Middle frontal gyrus (tissue), 1 donor: ENCODE results near the gene NAA10.

ENCODE experiments used
- DNase-seq: peaks from one replicate; pipeline ENCODE4 v3.0.0-alpha.2; 2015; ENCODE audit warnings: low spot score; ENCODE audit errors: extremely low spot score

Gene NAA10

DNA sequence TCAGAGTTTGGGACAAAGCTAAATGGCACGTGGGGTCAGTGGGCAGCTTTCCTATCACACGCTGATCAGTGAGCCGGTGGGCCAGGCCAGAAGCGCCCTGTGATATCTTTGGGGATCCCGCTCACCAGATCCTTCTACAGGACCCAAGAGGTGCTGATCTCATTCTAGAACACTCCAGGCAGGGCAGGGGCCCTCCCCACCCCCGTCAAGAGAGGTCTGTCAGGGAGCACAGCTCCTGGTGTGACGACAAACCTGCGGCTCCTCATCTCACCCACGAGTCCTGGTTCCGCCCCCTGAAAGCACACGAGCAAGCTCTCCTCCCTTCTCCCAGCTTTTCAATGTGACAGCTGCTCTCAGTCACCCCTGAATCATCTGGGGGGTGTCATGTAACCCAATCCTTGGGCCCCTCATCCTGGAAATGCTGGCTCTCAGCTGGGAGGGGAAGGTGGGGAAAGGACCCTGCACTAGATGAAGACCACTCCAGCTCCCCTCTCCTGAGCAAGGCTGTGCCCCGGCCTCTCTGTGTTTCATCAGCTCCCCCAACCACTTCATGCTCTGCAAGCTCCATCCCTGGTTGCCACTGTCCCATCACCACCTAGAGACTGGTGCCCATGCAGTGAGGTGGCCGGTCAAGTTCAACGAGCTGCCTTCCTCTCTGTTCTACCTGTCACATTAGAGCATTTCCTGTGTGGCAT is 32.2 kb upstream of the NAA10 start:
- no peak for DNase-seq

DNA sequence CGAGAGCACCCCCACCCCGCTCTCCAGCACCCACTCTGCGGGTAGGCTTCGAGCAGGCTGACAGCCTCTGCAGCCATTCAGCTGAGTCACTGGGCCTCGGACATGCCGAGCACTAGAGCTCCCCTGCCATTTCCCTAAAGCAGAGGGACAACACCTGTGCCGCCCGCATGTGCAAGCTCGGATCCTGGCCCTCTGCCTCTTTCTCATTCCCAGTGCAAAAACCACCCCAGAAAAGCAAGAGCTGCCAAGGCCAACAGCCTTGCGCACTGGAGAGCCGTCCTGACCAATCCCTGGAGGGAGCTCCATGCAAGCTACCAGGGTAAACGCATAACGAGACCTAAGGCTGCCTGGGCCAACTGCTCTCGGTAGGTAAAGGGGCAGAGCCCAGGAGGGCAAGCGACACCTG is 31.4 kb upstream of the NAA10 start:
- no peak for DNase-seq

DNA sequence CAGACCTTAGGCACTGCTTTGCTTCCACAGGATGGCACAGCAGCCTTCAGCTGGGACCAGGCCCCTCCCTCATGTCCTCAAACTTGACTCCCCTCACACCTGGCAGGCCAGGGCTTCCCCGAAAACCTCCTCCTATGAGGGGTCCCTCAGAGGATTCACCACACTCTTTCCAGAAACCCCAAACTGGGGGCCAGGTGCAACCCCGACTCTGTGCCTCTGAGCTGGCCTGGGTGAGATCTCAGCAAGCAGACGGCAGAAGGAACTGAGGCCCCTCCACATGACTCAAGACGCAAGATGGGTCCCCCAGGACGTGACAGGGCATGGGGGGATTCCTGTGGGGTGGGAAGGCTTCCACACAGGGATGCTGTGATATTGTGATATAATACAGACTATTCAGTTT is 30.6 kb upstream of the NAA10 start:
- DNase-seq, result no peak

DNA sequence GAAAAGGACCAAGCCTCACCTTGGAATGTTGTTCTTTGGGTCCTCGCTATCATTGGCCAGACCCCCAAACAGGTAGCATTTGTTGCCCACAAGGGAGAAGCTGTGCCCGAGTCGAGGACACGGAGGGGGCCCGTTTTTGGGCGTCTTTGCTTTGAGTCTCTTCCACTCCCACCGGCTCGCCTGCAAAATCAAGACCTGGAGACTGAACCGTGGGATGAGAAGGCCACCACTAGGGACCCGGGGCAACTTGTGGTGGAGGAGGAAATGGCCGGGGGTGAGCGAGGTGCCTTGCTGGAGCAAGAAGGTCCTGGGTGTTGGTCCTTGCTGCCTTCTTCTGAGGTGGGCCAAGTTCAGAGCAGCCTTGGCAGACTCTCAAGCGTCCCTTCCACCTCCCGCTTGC is 29.3 kb upstream of the NAA10 start:
- no peak for DNase-seq

DNA sequence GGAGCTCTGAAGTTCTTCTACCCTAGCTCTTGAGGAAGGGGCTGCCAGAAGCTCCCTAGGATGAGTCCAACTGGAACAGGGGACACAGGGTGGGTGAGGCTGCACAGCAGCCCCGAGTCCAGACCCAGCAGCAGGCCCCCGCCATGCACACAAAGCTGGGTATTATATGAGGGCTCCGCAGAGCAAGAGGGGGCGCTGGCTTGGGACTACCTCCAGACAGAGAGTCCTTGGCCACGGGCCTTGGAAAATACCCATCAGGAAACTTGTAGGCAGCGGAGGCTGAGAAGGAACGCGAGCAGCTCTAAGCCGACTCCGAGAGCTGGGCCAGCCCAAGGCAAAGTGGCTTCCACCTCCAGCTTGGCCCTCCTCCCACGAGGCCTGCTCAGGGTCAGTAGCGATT is 28.7 kb upstream of the NAA10 start:
- no peak for DNase-seq

DNA sequence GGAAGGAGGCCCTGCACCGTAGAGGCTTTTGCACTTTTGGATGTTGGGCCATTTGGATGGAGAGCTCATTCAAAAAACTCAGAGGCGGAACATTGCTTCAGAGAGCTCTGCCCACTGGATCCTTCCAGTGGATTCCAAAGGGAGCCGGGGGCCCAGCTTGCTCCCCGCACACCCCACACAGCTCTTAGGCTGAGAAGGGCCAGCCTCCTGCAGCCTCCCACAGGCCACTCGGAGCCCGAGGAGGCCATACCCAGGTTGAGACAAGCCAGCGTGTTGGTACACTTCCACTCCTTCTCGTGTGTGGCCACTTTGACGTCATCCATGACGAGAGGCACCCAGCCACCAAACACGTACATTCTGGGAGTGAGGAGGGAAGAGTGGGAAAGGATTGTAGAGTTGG is 26.5 kb upstream of the NAA10 start:
- no peak for DNase-seq

DNA sequence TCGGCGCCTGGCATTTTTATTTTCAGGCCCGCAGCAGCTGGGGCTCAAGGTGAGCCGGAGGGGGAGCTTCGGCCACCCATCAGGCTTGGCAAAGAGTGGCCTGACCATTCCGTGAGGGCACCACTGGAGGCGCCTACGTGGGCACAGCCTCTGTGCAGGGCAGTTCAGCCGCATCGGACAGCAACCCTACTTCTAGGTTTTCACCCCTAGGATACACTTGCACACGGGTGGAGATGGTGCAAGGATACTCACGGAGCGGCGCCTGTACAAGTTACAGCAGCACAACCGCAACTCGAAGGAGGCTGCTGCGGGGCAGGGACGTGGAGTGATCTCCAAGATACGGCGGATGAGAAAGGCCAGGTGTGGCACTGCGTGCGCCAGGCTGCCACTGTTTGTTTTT is 25.9 kb upstream of the NAA10 start:
- DNase-seq, result no peak

DNA sequence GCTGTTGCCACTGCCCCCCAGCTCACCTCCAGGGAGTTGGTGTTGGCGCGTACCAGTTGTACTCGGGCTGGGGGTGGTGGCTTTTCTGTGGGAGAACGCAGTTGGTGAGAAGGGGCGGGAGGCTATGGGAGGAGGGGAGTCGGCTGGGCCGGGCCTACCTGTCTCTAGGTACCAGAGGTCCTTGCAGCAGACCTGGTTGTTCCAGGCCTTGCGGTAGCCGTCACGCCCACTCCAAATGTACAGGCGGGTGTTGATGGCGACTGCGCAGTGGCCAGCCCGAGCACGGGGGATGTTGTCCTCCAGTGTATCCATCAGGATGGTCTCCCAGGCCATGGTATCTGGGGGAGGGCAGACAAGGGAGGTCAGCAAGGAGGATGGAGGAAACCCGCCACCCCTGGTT is 25.2 kb upstream of the NAA10 start:
- DNase-seq, result no peak

DNA sequence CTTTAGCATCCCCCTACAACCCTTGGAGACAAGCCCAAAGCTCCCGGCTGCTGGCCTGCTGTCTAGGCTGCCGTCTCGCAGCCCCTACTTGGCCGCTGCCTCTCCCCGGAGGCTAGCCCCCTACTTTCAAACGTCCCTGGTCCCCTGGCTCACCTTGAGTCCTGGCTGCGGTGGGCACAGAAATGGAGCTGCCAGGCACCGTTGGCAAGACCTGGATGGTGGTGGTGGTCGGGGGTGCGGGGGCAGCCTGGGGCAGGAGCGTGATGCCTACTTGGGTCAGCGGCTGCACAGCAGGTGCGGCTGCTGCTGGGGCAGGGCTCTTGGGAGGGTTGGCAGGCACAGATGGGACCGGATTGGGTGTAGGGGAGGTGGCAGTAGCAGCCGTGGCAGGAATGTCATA is 24.8 kb upstream of the NAA10 start:
- no peak for DNase-seq

DNA sequence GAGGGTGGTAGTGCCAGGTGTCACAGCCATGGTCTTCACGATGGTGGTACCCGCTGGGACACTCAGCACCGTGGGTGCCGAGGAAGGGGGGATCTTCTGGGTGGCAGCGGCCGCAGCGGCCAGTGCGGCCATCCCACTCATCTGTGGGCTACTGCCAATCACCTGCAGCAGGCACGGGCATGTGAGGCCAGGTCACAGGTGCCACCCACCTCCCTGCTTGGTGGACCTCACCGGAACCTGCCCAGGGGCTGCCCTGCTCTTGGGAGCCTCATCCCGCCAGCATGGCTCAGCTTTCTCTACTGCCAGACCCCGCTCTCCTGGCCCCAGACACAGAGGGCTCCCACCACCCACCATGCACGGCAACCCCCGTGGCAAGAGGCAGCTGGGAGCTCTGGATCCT is 23.8 kb upstream of the NAA10 start:
- no peak for DNase-seq

DNA sequence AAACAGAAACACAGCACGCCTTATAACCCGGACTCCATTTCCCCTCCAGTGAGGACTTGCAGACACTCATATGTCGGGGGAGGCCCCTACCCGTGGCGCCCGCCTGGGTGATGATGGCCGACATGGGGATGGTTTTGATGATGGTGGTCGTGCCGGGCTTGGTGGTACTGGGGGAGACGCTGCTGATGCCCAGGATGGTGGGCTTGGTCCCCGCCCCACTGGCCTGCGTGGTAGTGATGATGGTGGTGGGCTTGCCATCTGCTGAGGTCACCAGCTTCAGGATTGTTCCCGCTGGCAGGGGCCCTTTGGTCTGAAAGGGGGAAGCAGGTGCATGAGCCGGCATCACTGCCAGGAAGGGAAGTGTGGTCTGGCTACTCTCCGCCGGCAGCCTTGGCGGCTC is 22.4 kb upstream of the NAA10 start:
- no peak for DNase-seq

DNA sequence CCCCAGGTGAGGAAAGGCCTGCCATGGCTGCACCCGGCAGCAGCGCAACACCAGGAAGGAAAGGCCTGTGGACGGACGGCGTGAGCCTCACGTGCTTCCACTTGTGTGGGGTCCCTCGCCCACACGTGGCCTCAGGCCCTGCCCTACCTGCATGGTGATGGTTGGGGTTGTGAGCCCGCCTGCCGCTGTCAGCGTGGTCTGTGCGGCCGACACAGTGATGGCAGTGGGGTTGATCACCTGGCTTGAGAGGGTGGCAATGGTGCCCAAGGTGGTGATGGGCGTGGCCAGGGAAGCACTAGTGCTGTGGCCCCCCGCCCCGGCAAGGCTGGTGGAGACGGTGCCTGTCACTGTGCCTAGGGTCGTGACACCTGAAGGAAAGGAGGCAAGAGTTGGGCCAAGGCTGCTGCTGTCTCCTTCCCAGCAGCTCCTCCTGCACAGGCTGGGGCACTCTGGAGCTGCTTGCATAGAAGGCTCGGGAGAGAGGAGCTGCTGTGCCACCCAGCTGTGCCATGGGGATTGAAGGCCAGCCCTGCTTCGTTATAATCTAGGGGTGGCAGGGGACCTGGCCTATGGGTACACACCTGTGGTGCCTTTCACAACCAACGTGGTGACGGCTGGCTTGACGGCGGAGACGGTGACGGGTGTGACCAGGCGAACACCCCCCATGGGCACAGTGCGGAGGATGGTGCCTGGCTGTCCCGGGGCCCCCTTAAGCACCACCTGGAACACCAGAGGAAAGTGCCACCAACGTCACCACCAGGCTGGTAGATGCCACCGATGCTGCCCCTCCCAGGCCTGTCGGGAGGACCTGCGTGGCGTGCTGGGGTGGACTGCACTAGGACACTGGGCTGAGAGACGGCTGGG is 21.4 kb upstream of the NAA10 start:
- DNase-seq, result no peak

DNA sequence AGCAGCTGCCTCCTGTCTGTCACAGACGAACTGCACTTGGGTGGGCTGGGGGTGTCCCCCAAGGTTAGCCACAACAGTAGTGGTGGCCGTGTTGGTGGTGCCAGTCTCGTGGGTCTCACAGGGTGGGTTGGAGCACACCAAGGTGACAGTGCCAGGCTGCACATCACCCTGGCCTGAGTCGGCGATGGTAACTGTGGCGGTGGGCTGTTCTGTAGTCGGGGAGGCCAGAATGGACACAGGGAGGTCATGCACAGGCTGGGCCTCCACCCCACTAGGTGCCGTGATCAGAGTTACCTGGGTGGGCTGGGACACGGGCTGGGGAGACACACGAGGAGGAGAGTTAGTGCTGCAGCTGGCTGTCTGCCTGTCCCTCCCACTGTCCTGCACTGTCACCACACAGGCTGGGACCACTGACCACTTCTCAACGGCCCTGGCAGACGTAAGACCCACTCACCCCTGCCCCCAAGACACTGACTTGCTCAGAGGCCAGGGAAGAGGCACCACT is 20.4 kb upstream of the NAA10 start:
- DNase-seq, result no peak

DNA sequence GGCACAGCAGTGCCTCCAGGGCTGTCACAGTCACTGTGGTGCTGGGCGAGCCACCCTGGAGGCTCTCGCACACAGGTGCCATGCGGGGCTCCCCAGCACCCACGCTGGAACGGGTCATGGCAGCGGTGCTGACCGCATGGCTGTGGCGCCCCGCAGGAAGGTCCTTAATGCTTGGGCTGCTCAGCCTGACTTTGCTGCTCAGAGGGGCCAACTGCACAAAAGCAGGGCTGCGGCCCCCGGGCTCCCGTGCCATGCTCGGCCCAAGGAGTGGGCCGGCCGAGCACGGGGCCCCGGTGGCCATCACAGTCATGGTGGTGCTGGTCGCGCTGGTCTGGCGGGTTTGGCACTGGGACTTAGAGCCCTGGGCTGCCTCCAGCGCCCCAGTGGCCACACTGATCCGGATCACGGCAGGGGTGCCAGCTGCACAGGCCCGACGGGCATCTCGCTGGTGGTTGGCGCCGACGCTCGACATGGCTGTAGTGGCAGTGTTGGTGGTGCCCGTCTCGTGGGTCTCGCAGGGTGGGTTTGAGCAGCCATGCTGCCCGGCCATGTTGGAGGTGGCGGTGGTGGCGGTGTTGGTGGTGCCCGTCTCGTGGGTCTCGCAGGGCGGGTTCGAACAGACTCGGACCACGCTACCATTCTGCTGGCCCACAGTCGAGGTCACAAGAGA is 19.9 kb upstream of the NAA10 start:
- DNase-seq, result no peak

DNA sequence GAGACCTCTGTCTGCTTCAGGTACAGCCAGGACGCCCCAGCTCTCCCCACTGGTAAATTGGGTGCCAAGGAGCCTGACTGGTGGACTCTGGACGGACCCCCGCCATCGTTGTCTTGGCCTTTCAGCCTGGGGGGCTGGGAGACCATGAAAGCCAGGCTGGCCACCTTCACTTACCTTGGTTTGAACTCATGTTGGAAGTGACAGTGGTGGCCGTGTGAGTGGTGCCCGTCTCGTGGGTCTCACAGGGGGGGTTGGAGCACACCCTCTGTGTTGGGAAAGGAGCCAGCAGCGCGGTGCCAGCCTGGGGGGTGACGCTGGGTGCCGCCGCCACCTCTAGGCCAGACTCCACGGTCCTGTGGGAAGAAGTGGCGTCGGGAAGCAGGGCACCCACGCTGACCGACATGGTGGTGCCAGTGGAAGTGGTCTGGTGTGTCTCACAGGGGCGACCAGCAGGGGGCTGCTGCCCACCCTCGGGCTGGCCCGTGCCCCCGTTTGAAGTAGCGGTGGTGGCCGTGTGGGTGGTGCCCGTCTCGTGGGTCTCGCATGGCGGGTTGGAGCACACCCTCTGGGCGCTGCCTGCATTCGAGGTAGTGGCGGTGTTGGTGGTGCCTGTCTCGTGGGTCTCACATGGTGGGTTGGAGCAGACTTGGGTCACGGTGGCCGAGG is 19.2 kb upstream of the NAA10 start:
- DNase-seq, result no peak

DNA sequence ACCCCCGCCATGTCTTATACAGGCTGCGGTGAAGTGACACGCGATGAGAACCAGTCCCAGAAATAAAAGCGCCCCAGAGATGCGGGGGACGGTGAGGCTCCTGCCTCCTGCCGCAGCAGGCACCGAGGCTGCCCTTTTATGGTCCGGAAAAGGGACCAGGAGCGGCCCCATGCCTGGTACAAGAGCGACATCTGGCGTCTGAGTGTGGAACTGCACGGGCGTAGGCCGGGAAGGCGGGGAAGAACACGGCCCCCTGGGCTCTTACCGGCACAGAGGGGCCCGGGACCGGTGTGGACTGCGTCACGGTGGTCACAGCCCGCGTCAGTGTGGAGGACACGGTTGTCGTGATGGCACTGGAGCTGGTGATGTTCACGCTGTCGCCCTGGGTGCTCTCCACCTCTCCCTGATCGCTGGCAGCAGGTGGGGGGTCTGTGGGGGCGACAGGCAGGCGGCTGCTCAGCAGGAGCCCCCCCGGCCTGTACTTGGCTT is 18.5 kb upstream of the NAA10 start:
- peak; percentile 24 for DNase-seq

DNA sequence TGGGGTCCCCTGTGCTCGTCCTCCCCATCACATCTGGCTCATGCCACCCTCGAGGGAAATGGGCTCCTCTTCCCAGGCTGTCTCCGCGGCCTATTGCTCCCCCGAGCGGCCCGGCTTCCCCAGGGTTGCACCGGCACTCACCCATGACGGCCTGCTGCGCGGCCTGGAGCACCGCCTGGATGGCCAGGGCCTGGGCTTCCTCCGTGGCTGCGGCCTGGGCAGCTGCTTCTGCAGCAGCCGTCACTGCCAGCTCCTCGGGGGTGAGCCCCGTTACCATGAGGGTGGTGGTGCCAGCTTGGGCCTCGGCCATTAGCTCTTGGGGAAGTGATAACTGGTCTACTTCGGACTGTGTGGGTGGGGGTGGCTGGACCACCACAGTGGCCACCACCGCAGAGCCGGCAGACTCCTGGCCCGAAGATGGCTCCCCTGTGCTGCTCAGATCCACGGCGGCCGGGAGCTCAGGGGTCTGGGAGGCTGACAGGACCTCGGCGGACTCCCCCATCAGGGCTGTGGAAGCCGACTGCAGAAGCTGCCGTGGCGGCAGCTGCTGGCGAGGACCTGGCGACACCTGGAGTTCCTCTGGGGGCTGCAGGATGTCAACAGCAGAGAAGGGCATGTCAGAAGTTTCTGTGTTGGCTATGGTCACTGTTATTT is 17.7 kb upstream of the NAA10 start:
- no peak for DNase-seq

DNA sequence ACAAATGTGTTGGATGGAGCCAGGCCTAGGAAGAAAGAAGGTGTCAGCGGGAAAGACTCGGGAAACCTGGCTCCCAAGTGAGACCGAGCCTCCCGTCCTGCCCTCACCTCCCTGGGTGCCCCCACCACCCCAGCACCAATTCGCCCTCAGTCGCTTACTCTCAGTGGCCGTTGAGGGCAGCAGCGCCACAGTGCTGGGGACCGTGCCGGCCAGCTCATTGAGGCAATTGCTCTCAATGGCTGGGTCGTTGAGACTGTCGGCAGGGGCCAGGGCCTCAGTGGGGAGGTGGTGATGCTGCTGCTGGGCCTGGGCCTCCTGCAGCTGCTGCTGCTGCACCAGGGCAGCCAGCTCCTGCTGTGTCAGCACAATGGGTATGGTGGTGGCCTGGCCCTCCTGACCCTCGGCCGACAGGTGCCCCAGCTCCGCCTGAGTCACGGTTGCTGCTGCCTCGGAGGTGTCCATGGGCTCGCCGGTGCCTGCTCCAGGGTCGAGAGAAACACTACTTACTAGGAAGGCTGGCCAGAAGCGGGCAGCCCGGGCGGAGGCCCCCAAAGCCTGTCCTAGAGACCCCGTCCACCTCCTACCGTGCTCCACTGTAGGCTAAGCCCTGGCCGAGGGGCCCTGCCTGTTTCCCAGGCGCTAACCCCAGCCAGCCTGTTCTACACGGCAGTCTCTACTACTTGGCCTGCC is 17.0 kb upstream of the NAA10 start:
- no peak for DNase-seq

DNA sequence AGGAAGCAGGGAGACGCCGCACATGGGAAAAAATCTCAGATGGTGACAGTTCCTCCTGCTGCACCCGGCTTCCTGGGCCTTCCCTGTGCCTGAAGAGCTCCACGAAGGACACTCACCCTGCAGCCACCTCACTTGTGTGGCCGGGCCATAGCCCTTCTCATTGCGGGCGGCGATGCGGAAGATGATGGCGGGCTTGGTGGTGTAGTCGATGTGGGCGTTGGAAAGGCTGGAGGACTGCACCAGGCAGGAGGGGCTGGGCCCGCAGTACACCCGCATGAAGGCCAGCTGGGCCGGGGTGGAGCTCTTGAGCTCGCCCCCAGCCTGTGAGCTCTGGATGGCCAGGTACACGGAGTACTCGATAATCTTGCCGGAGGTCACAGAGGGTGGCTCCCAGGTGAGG is 15.3 kb upstream of the NAA10 start:
- DNase-seq, result no peak
